Gastrocnemius medialis (tissue), 4 donors: ENCODE measurements around the gene ZNF772. TPM values are rescaled to one million over a fixed set of nuclear protein-coding genes. Genes with fewer than 3 reads are reported as not detected.
A peak's percentile ranks its signal among the peaks of the same experiment; 100 is the strongest.

Experiments
- ATAC-seq, 2 donors: fragments of 150-250 bp; one replicate each; pipeline ENCODE4 v1.9.1; 2016
- DNase-seq, 2 donors: peaks; one replicate each; pipeline ENCODE4 v3.0.0-alpha.2; 2019
- H3K27ac ChIP-seq, 4 donors: fragments of 200-600 bp; sonication (generic); 1 replicate in 1 of 4; 2 replicates in 3 of 4; pipeline ENCODE4 v1.5.1; 2016 to 2018; ENCODE audit warnings: mild to moderate bottlenecking in 2 of 4, moderate library complexity in 1 of 4
- H3K27me3 ChIP-seq, 3 donors: fragments of 200-600 bp; sonication (generic) in 2 of 3; 1 replicate in 1 of 3; 2 replicates in 2 of 3; pipeline versions ENCODE4 v1.5.1 to v1.6.0; 2016 to 2019; ENCODE audit warnings: mild to moderate bottlenecking in 1 of 3, moderate library complexity in 1 of 3
- H3K36me3 ChIP-seq, 2 donors: fragments of 200-600 bp; sonication (generic) in 1 of 2; one replicate each; pipeline ENCODE4 v1.5.1; 2017 to 2018
- H3K4me1 ChIP-seq, 2 donors: fragments of 200-600 bp; sonication (generic) in 1 of 2; one replicate each; pipeline ENCODE4 v1.5.1; 2016 to 2017; ENCODE audit warnings: mild to moderate bottlenecking in 2 of 2
- H3K4me3 ChIP-seq, 4 donors: fragments of 200-600 bp; sonication (generic) in 3 of 4; 1 replicate in 1 of 4; 2 replicates in 3 of 4; pipeline ENCODE4 v1.5.1; 2016 to 2019; ENCODE audit warnings: mild to moderate bottlenecking in 2 of 4
- H3K9me3 ChIP-seq, 3 donors: fragments of 200-600 bp; sonication (generic) in 2 of 3; 1 replicate in 1 of 3; 2 replicates in 2 of 3; pipeline ENCODE4 v1.5.1; 2016 to 2019
- POLR2A ChIP-seq, 2 donors: fragments of 450-650 bp; IDR thresholded peaks; one replicate each; pipeline ENCODE4 v1.6.1; 2017; ENCODE audit warnings: antibody characterized with exemption in 2 of 2, mild to moderate bottlenecking in 2 of 2, moderate library complexity in 2 of 2
- in situ Hi-C, 4 donors: fragments of 200-750 bp; cut with MboI; loops; one replicate each; pipeline versions ENCODE4 v1.15.0 to v1.8.0; 2017; ENCODE audit warnings: low sequenced_read_pairs in 4 of 4
- intact Hi-C: fragments of 100-400 bp; cut with DNase I; formaldehyde crosslinking; loops from one replicate; pipeline ENCODE4 v1.15.1; 2023; ENCODE audit warnings: low total_unique reads
- total RNA-seq, 4 donors: library from RNA; depleted of rRNA; stranded (reverse); fragments of >200 nt; gene quantifications; one replicate each; pipeline versions ENCODE4 v1.1.0 to v1.2.3, GENCODE V29; 2016
- TF ChIP-seq, protein P1 (sequence below), 5 experiments: fragments of 450-650 bp in 3 of 5; fragments of 200-600 bp in 2 of 5; sonication (generic) in 2 of 5; IDR thresholded peaks in 4 of 5; conservative IDR thresholded peaks in 1 of 5; 1 replicate in 4 of 5; 2 replicates in 1 of 5; pipeline ENCODE4 v1.5.1; 2016 to 2019; ENCODE audit warnings: antibody characterized with exemption in 5 of 5, mild to moderate bottlenecking in 3 of 5, moderate library complexity in 3 of 5

ZNF772 gene
- total RNA-seq, 4 donors from 2014 or later: 8.3 to 26.7 (median 17.6) TPM

GRCh38 chr19:57465680-57466381 lies 11.5 kb downstream of the ZNF772 start:
- H3K27me3 ChIP-seq: no peaks in the 10 kb centered on the region
- peaks cover 0 to 25% of the 10 kb centered on the region in 2 donors for H3K36me3 ChIP-seq
- H3K4me1 ChIP-seq: peaks cover 0 to 7% of the 10 kb centered on the region in 2 donors
- H3K27ac ChIP-seq: peak overlapping the region in 3 of 4 donors; percentile 14 to 67 (median 66)
- DNase-seq: peak in 1 of 2 donors; percentile 27
- intact Hi-C loops: no loop called here
- in situ Hi-C loops: no loop called here
- TF ChIP-seq, protein P1, sequence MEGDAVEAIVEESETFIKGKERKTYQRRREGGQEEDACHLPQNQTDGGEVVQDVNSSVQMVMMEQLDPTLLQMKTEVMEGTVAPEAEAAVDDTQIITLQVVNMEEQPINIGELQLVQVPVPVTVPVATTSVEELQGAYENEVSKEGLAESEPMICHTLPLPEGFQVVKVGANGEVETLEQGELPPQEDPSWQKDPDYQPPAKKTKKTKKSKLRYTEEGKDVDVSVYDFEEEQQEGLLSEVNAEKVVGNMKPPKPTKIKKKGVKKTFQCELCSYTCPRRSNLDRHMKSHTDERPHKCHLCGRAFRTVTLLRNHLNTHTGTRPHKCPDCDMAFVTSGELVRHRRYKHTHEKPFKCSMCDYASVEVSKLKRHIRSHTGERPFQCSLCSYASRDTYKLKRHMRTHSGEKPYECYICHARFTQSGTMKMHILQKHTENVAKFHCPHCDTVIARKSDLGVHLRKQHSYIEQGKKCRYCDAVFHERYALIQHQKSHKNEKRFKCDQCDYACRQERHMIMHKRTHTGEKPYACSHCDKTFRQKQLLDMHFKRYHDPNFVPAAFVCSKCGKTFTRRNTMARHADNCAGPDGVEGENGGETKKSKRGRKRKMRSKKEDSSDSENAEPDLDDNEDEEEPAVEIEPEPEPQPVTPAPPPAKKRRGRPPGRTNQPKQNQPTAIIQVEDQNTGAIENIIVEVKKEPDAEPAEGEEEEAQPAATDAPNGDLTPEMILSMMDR (IDR thresholded peaks at IDR 0.05 in 4 of 5, conservative IDR thresholded peaks at IDR 0.05 in 1 of 5): peak in 3 of 5 experiments; percentile 28 to 42 (median 40)
- TF ChIP-seq POLR2A (IDR thresholded peaks at IDR 0.05): no peak
- peaks cover 0 to 30% (median 0%) of the 10 kb centered on the region in 3 donors for H3K9me3 ChIP-seq
- ATAC-seq: peak; percentile 78 to 89
- H3K4me3 ChIP-seq: peak overlapping the region in 1 of 4 donors; percentile 16

DNA sequence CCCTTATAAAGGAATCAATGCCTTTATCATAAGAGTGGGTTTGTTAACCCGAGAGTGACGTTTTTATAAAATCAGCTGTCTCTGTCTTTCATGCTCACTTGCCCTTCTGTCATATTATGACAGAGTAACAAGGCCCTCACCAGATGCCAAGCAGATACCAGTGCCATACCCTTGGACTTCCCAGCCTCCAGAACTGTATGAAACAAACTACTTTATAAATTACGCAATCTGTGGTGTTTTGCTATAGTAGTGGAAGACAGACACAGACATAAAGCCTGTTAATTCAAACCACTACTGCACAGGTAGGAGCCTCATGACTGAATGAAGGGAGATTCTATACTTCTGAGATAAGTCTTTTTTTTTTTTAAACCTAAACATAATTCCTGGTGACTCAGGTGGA lies 25.1 kb downstream of the ZNF772 start:
- ATAC-seq: no peak
- Histone ChIP-seq H3K27me3 (no peaks in the 10 kb centered on the region), H3K9me3 (peaks cover 0 to 3% (median 0%) of the 10 kb centered on the region in 3 donors), H3K4me3 (no peak overlapping the region), H3K27ac (no peak overlapping the region), H3K36me3 (peaks cover 0 to 17% of the 10 kb centered on the region in 2 donors), H3K4me1 (peaks cover 0 to 3% of the 10 kb centered on the region in 2 donors)
- TF ChIP-seq POLR2A (IDR thresholded peaks at IDR 0.05): no peak
- TF ChIP-seq, protein P1 (IDR thresholded peaks at IDR 0.05 in 4 of 5, conservative IDR thresholded peaks at IDR 0.05 in 1 of 5): no peak
- in situ Hi-C loops: no loop called here
- intact Hi-C loops: no loop called here
- no peak for DNase-seq

DNA sequence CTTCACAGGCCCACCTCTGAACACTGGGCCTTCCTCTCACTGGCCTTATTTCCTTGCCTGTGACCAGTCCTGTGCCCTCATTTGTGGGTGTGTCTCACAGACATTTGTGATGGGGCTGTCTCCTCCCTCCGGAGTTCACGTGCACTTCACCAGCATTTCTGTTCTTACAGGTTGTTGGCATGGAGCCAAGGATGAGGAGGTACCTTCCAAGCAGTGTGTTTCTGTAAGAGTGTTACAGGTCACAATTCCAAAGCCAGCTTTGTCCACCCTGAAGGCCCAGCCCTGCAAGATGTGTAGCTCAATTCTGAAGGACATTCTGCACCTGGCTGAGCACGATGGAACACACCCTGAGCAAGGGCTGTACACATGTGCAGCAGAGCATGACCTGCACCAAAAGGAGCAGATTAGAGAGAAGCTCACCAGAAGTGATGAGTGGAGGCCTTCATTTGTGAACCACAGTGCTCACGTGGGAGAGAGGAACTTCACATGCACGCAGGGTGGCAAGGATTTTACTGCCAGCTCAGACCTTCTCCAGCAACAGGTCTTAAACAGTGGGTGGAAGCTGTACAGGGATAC lies 34.2 kb downstream of the ZNF772 start:
- in situ Hi-C loops: no loop called here
- TF ChIP-seq POLR2A (IDR thresholded peaks at IDR 0.05): no peak
- TF ChIP-seq, protein P1 (IDR thresholded peaks at IDR 0.05 in 4 of 5, conservative IDR thresholded peaks at IDR 0.05 in 1 of 5): no peak
- no peak overlapping the region for H3K27ac ChIP-seq
- no peak overlapping the region for H3K4me3 ChIP-seq
- DNase-seq (no peak), ATAC-seq (no peak)
- H3K27me3 ChIP-seq: no peaks in the 10 kb centered on the region
- peaks cover 0 to 30% of the 10 kb centered on the region in 2 donors for H3K36me3 ChIP-seq
- peaks cover 0 to 3% (median 0%) of the 10 kb centered on the region in 3 donors for H3K9me3 ChIP-seq
- no peaks in the 10 kb centered on the region for H3K4me1 ChIP-seq
- intact Hi-C loops: no loop called here

GRCh38 chr19:57441979-57442752 lies 35.2 kb downstream of the ZNF772 start:
- ATAC-seq (no peak), DNase-seq (no peak)
- H3K4me1 ChIP-seq: no peaks in the 10 kb centered on the region
- in situ Hi-C loops: no loop called here
- TF ChIP-seq, protein P1 (IDR thresholded peaks at IDR 0.05 in 4 of 5, conservative IDR thresholded peaks at IDR 0.05 in 1 of 5): no peak
- no peak for TF ChIP-seq POLR2A (IDR thresholded peaks at IDR 0.05)
- H3K4me3 ChIP-seq: no peak overlapping the region
- intact Hi-C loops: no loop called here
- H3K27me3 ChIP-seq: no peaks in the 10 kb centered on the region
- peaks cover 0 to 3% (median 0%) of the 10 kb centered on the region in 3 donors for H3K9me3 ChIP-seq
- H3K27ac ChIP-seq: no peak overlapping the region
- H3K36me3 ChIP-seq: peaks cover 0 to 33% of the 10 kb centered on the region in 2 donors
